Osteocyte (in vitro differentiated cells): ENCODE measurements around the gene YAP1. TPM values are rescaled to one million over a fixed set of nuclear protein-coding genes. Genes with fewer than 3 reads are reported as not detected.

Source experiments
- DNase-seq: peaks from one replicate; pipeline ENCODE4 v3.0.0; 2021; ENCODE audit warnings: mixed read lengths; ENCODE audit not compliant: unreplicated experiment; ENCODE audit errors: extremely low spot score
- H3K27ac Mint-ChIP-seq: one replicate; pipeline ENCODE4 v1.8.0; 2021; ENCODE audit warnings: mild to moderate bottlenecking, mixed read lengths; ENCODE audit not compliant: unreplicated experiment
- H3K27me3 Mint-ChIP-seq: one replicate; pipeline ENCODE4 v1.8.0; 2021; ENCODE audit warnings: mixed read lengths; ENCODE audit not compliant: unreplicated experiment
- H3K36me3 Mint-ChIP-seq: one replicate; pipeline ENCODE4 v1.8.0; 2021; ENCODE audit warnings: mixed read lengths; ENCODE audit not compliant: unreplicated experiment
- H3K4me1 Mint-ChIP-seq: one replicate; pipeline ENCODE4 v1.8.0; 2021; ENCODE audit warnings: mixed read lengths; ENCODE audit not compliant: unreplicated experiment
- H3K4me3 Mint-ChIP-seq: one replicate; pipeline ENCODE4 v1.8.0; 2021; ENCODE audit warnings: mild to moderate bottlenecking, moderate library complexity, mixed read lengths; ENCODE audit not compliant: unreplicated experiment
- H3K9me3 Mint-ChIP-seq: one replicate; pipeline ENCODE4 v1.8.0; 2021; ENCODE audit warnings: mixed read lengths; ENCODE audit not compliant: unreplicated experiment
- CTCF ChIP-seq: fragments of 200-600 bp; sonication (generic); IDR thresholded peaks from 2 replicates; pipeline ENCODE4 v1.5.0; 2021; ENCODE audit warnings: antibody characterized with exemption, mild to moderate bottlenecking, moderate library complexity
- total RNA-seq: library from RNA; stranded (reverse); gene quantifications from 2 replicates; pipeline ENCODE4 v1.2.1, GENCODE V29; 2021

YAP1 gene
- total RNA-seq, 1 donor from 2014 or later = 128 TPM

- no peak for TF ChIP-seq CTCF
- Mint-ChIP-seq H3K27me3 (no peaks in the 10 kb centered on the region), H3K4me1 (peaks cover 88% of the 10 kb centered on the region), H3K36me3 (peaks cover 26% of the 10 kb centered on the region), H3K9me3 (no peaks in the 10 kb centered on the region), H3K4me3 (no peak overlapping the region), H3K27ac (peak overlapping the region; percentile 85)
- DNase-seq = no peak
These were observed 7.3 kb downstream of the YAP1 start for GRCh38 chr11:102117472-102118113.

GRCh38 chr11:102118937-102119336, 8.7 kb downstream of the YAP1 start:
- DNase-seq = no peak
- no peak for TF ChIP-seq CTCF
- H3K9me3 Mint-ChIP-seq = peaks cover 6% of the 10 kb centered on the region
- H3K27me3 Mint-ChIP-seq = no peaks in the 10 kb centered on the region
- H3K36me3 Mint-ChIP-seq = peaks cover 34% of the 10 kb centered on the region
- H3K27ac Mint-ChIP-seq = peak overlapping the region; percentile 81
- peaks cover 85% of the 10 kb centered on the region for H3K4me1 Mint-ChIP-seq
- peak overlapping the region; percentile 19 for H3K4me3 Mint-ChIP-seq

GRCh38 chr11:102119997-102120396, 9.8 kb downstream of the YAP1 start:
- Mint-ChIP-seq H3K27ac (peak overlapping the region; percentile 81), H3K36me3 (peaks cover 35% of the 10 kb centered on the region), H3K27me3 (no peaks in the 10 kb centered on the region), H3K4me3 (peak overlapping the region; percentile 20), H3K4me1 (peaks cover 78% of the 10 kb centered on the region), H3K9me3 (peaks cover 11% of the 10 kb centered on the region)
- no peak for DNase-seq
- TF ChIP-seq CTCF = no peak

- H3K9me3 Mint-ChIP-seq = peaks cover 11% of the 10 kb centered on the region
- no peak for DNase-seq
- peaks cover 75% of the 10 kb centered on the region for H3K4me1 Mint-ChIP-seq
- H3K36me3 Mint-ChIP-seq = peaks cover 31% of the 10 kb centered on the region
- peak overlapping the region; percentile 20 for H3K4me3 Mint-ChIP-seq
- H3K27me3 Mint-ChIP-seq = no peaks in the 10 kb centered on the region
- peak overlapping the region; percentile 81 for H3K27ac Mint-ChIP-seq
- TF ChIP-seq CTCF = no peak
These were observed 10.3 kb downstream of the YAP1 start for GRCh38 chr11:102120437-102120973.

- no peak for DNase-seq
- H3K9me3 Mint-ChIP-seq = peaks cover 12% of the 10 kb centered on the region
- peaks cover 72% of the 10 kb centered on the region for H3K4me1 Mint-ChIP-seq
- no peak overlapping the region for H3K4me3 Mint-ChIP-seq
- peaks cover 36% of the 10 kb centered on the region for H3K36me3 Mint-ChIP-seq
- TF ChIP-seq CTCF = no peak
- peak overlapping the region; percentile 81 for H3K27ac Mint-ChIP-seq
- H3K27me3 Mint-ChIP-seq = no peaks in the 10 kb centered on the region
These were observed 11.1 kb downstream of the YAP1 start for GRCh38 chr11:102121329-102121728.
